Heart right ventricle (tissue), 16 donors: Measurements from ENCODE around the gene F12. TPM values are rescaled to one million over a fixed set of nuclear protein-coding genes. Genes with fewer than 3 reads are reported as not detected.
A peak's percentile ranks its signal among the peaks of the same experiment; 100 is the strongest.

Source experiments
- ATAC-seq, 8 donors: fragments of 200-7000 bp; cut with Tn5 transposase; one replicate each; pipeline ENCODE4 v1.9.1; 2020; ENCODE audit warnings: mild to moderate bottlenecking in 8 of 8, moderate library complexity in 8 of 8, moderate number of reproducible peaks in 1 of 8
- DNase-seq, 2 donors: peaks; one replicate each; pipeline ENCODE4 v3.0.0-alpha.2; 2020
- H3K27ac ChIP-seq, 10 donors: fragments of 200-600 bp; sonication (generic) in 2 of 10; one replicate each; pipeline versions ENCODE4 v1.5.0 to v1.8.0; 2020 to 2022; ENCODE audit warnings: mild to moderate bottlenecking in 3 of 10
- H3K27me3 ChIP-seq, 7 donors: fragments of 200-600 bp; one replicate each; pipeline ENCODE4 v1.8.0; 2021 to 2022; ENCODE audit warnings: mild to moderate bottlenecking in 2 of 7
- H3K36me3 ChIP-seq, 9 donors: fragments of 200-600 bp; sonication (generic) in 1 of 9; one replicate each; pipeline versions ENCODE4 v1.5.0 to v1.8.0; 2020 to 2022; ENCODE audit warnings: mild to moderate bottlenecking in 2 of 9
- H3K4me1 ChIP-seq, 9 donors: fragments of 200-600 bp; sonication (generic) in 1 of 9; one replicate each; pipeline versions ENCODE4 v1.5.0 to v1.8.0; 2020 to 2022; ENCODE audit warnings: mild to moderate bottlenecking in 4 of 9
- H3K4me3 ChIP-seq, 10 donors: fragments of 200-600 bp; sonication (generic) in 2 of 10; one replicate each; pipeline versions ENCODE4 v1.5.0 to v1.8.0; 2020 to 2022; ENCODE audit warnings: mild to moderate bottlenecking in 7 of 10, moderate library complexity in 2 of 10
- H3K9me3 ChIP-seq, 11 donors: fragments of 200-600 bp in 10 of 11; sonication (generic) in 2 of 11; one replicate each; pipeline versions ENCODE4 v1.5.0 to v1.8.0; 2013 to 2022; ENCODE audit warnings: mild to moderate bottlenecking in 2 of 11, control low read depth in 1 of 11, moderate library complexity in 1 of 11
- WGBS, 2 donors: extraction: QIAGEN DNeasy Blood & Tissue Kit; methylation state at CpG; one replicate each; pipeline ENCODE4 v1.1.7; 2013; ENCODE audit warnings: inconsistent platforms in 1 of 2; 5-methylcytosine and 5-hydroxymethylcytosine counted together
- intact Hi-C, 10 donors: fragments of 100-400 bp; cut with DNase I; formaldehyde crosslinking; loops; one replicate each; pipeline versions ENCODE4 v1.11.1 to v1.14.2; 2022
- polyA plus RNA-seq, 2 donors: library from polyadenylated mRNA; stranded (reverse); fragments of 200-250 nt; gene quantifications; one replicate each; pipeline ENCODE4 v1.2.3, GENCODE V29; 2013
- total RNA-seq, 10 donors: library from RNA; stranded (reverse); fragmentation: NEBNext Ultra II Directional in 3 of 10; extraction: Animal tissue kit (Norgen Biotek cat#: 25700) in 3 of 10; gene quantifications; one replicate each; pipeline versions ENCODE4 v1.2.1 to v1.2.4, GENCODE V29; 2021 to 2023
- TF ChIP-seq, protein P1 (sequence below), 9 donors: fragments of 200-600 bp; sonication (generic) in 2 of 9; IDR thresholded peaks; one replicate each; pipeline versions ENCODE4 v1.5.0 to v1.8.0; 2021 to 2022; ENCODE audit warnings: antibody characterized with exemption in 9 of 9, mild to moderate bottlenecking in 5 of 9, moderate library complexity in 1 of 9
- donor health status: Arrhythmogenic right ventricular cardiomyopathy.
- donor health status: ischemic (EF 13 %, LVEDD 7.1; RV severe dilation, severe dysfunction).
- donor health status: healthy with polysubstance abuse.
- donor health status: DM: no; HTN: yes; CAD: no.
- donor health status: DM: no; HTN: no; CAD: no.
- donor health status: ischemic (EF 25% LVEDD 6.9; RV normal size, moderate dysfunction).
- donor health status: ischemic (EF 25% LVEDD 5.7; RV mildly dilated, moderate dysfunction).
- donor health status: healthy.
- donor health status: DM: yes; HTN: yes; CAD: no.
- donor health status: Ischemic cardiomyopathy.
- donor health status: ischemic (EF 35%, LVEDD 5.7; RV mildly dilated, moderate dysfunction).
- donor health status: nonischemic (EF 11% LVEDD 7.7; RV severe dilation, severe dysfunction).
- donor health status: DM: yes; HTN: yes; CAD: no.
- donor health status: PGD.
- donor health status: ischemic (EF 29% LVEDD 5.4; RV normal size, mild dysfunction).
- donor health status: nonischemic (EF 23%, LVEDD 6.1; RV moderate dilation, normal function).

F12 gene
- total and polyA plus RNA-seq, 12 donors, result 0.25 to 0.37 (median 0.28) TPM; not detected in 9

DNA sequence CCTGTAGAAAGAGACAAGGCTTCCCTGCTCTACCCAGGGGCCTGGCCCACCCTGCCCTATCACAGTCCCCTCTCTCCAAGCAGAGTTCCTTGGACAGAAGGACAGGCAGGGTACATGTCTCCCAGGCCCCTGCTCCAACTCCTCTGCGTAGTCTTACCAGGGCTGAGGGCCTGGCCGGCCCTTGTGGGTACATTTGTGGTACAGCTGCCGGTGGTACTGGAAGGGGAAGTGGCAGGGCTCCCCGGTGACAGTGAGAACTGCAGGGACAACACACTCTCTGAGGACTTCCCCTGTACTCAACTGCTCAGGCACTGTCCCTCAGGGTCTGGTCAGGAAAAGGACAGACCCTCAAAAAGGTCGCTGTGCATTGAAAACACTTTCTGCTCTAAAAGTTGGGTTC is 3.6 kb downstream of the F12 start:
- H3K9me3 ChIP-seq, result no peaks in the 10 kb centered on the region
- H3K4me3 ChIP-seq, result no peak overlapping the region
- peaks cover 17 to 65% (median 41%) of the 10 kb centered on the region in 7 donors for H3K27me3 ChIP-seq
- DNase-seq, result no peak
- intact Hi-C loops, result loop anchor here in 6 of 10 donors (2.0 to 5.0 kb wide), 2 partner anchors 46 to 49 kb away; no protein-coding TSS in a partner anchor
- WGBS, 2 donors, result 75 to 80% methylated on average over 5 of the region's 5 CpGs
- H3K27ac ChIP-seq, result peak overlapping the region in 1 of 10 donors; percentile 75
- no peaks in the 10 kb centered on the region for H3K36me3 ChIP-seq
- ATAC-seq, result no peak
- peaks cover 13 to 47% (median 28%) of the 10 kb centered on the region in 9 donors for H3K4me1 ChIP-seq
- TF ChIP-seq, protein P1, sequence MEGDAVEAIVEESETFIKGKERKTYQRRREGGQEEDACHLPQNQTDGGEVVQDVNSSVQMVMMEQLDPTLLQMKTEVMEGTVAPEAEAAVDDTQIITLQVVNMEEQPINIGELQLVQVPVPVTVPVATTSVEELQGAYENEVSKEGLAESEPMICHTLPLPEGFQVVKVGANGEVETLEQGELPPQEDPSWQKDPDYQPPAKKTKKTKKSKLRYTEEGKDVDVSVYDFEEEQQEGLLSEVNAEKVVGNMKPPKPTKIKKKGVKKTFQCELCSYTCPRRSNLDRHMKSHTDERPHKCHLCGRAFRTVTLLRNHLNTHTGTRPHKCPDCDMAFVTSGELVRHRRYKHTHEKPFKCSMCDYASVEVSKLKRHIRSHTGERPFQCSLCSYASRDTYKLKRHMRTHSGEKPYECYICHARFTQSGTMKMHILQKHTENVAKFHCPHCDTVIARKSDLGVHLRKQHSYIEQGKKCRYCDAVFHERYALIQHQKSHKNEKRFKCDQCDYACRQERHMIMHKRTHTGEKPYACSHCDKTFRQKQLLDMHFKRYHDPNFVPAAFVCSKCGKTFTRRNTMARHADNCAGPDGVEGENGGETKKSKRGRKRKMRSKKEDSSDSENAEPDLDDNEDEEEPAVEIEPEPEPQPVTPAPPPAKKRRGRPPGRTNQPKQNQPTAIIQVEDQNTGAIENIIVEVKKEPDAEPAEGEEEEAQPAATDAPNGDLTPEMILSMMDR (IDR thresholded peaks at IDR 0.05), result no peak

DNA sequence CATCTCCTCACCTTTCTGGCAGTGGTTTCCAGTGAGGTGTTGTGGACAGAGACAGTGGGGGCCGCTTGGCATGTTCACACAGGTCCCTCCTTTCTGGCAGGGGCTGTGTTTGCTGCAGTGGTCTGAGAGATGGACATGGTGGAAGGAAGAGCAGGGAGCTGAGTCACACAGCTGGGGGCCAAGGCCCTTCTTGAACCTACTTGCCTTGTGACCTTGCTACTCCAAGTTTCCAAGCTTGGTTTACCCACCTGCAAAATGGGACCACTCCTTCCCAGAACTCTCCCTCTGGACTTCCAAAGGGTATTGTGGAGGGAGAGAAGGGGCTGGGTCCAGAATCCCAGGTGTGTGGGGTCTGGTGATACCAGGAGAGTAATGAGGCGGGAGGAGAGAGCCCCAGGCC is 4.1 kb downstream of the F12 start:
- peak overlapping the region in 1 of 10 donors; percentile 75 for H3K27ac ChIP-seq
- DNase-seq (no peak), ATAC-seq (no peak)
- peaks cover 13 to 51% (median 31%) of the 10 kb centered on the region in 9 donors for H3K4me1 ChIP-seq
- intact Hi-C loops, result loop anchor here in 6 of 10 donors (2.0 to 5.0 kb wide), 2 partner anchors 47 to 49 kb away; no protein-coding TSS in a partner anchor
- no peaks in the 10 kb centered on the region for H3K36me3 ChIP-seq
- peaks cover 22 to 70% (median 46%) of the 10 kb centered on the region in 7 donors for H3K27me3 ChIP-seq
- WGBS, 2 donors, result 94 to 97% methylated on average over 2 of the region's 2 CpGs
- TF ChIP-seq, protein P1 (IDR thresholded peaks at IDR 0.05), result no peak
- no peak overlapping the region for H3K4me3 ChIP-seq
- H3K9me3 ChIP-seq, result no peaks in the 10 kb centered on the region

DNA sequence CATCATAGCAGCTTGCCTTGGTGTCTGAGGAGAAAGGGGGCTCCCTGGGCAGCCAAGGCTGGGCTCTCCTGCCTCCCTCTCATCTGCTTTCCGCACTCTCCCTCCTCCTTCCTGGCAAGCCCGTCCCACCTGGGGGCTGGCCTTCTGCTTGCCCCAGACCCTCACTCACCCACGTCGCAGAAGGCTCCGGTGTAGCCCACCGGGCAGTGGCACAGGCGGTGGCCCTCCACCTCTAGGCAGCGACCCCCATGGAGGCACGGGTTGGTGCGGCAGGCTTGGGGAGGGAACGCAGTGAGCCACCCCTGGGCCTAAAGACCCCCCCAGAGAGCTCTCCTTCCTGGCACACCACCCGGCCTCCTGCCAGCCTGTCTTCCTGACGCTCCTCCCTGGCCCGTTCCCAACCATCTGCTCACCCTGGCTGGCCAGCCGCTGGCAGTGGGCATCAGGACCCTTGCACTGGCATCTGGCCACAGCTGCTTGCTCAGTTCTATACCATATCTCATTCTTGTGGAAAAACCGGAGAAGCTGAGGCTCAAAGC is 4.7 kb downstream of the F12 start:
- peaks cover 19 to 56% (median 35%) of the 10 kb centered on the region in 9 donors for H3K4me1 ChIP-seq
- H3K36me3 ChIP-seq, result no peaks in the 10 kb centered on the region
- TF ChIP-seq, protein P1 (IDR thresholded peaks at IDR 0.05), result no peak
- H3K27me3 ChIP-seq, result peaks cover 28 to 76% (median 52%) of the 10 kb centered on the region in 7 donors
- H3K4me3 ChIP-seq, result peak overlapping the region; percentile 28 to 64 (median 58)
- peak in 3 of 8 donors; percentile 2 to 8 (median 5) for ATAC-seq
- DNase-seq, result no peak
- intact Hi-C loops, result loop anchor here (1.0 to 5.0 kb wide), 4 partner anchors 48 to 50 kb away; no protein-coding TSS in a partner anchor
- no peaks in the 10 kb centered on the region for H3K9me3 ChIP-seq
- H3K27ac ChIP-seq, result peak overlapping the region in 1 of 10 donors; percentile 28
- WGBS, 2 donors, result 32 to 36% methylated on average over 13 to 16 of the region's 16 CpGs

DNA sequence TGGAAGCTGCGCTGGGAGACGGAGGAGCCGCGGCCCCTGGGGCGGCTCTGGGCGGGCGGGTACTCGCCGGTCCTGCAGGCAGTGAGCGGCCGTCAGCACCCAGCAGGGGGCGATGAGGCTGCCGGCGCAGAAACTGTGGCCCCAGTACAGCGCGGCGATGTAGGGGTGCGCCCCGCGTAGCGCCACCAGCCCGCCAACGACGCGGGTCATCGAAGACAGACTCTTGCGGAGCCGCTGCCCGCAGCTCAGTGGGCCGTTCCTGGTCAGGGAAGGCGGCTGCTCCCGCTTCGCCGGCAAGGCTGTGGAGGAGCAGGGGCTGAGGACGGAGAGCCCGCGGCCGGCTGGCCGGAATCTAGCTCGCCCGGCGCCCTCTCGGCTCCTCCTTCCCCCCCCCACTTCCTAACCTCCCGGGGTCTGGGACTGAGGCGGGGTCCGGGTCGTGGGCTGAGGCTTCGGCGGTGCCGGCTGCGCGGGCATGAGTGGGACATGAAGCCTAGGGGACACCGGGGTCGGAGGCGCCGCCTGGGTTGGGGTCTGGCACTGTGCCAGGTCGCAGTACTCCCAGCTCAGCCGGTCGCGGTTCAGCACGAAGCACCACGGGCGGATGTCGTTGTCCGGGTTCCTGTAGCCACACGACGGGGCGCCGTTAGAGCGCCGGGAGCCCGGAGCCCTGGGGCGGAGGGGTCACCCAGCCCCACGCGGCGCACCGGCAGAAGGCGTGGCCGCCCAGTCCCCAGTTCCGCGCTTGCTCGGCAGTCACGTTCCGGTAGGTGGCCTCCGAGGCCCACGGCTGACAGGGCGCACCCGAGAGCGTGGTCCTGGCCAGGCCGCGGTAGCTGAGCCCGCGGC is 5.3 kb downstream of the F12 start:
- ATAC-seq, result peak; percentile 94 to 97 (median 96)
- Histone ChIP-seq H3K27me3 (peaks cover 35 to 80% (median 59%) of the 10 kb centered on the region in 7 donors), H3K4me1 (peaks cover 20 to 56% (median 35%) of the 10 kb centered on the region in 9 donors), H3K27ac (peak overlapping the region in 1 of 10 donors; percentile 28), H3K4me3 (peak overlapping the region; percentile 28 to 64 (median 58)), H3K9me3 (no peaks in the 10 kb centered on the region), H3K36me3 (no peaks in the 10 kb centered on the region)
- WGBS, 2 donors, result 0 to 1% methylated on average over 89 to 93 of the region's 93 CpGs
- intact Hi-C loops, result loop anchor here in 8 of 10 donors (1.0 to 5.0 kb wide), 5 partner anchors 46 to 51 kb away; no protein-coding TSS in a partner anchor
- peak; percentile 81 to 86 for DNase-seq
- TF ChIP-seq, protein P1 (IDR thresholded peaks at IDR 0.05), result peak; percentile 64 to 85 (median 76)
